DOHH2 (cell line): ENCODE data around the gene ZRANB1.

Source experiments
- H3F3A ChIP-seq: fragments of 200-600 bp; sonication (generic), shearing (Covaris generic); 2 replicates; pipeline ENCODE4 v1.6.0; 2016; ENCODE audit warnings: antibody characterized with exemption, mild to moderate bottlenecking; ENCODE audit not compliant: control insufficient read depth, insufficient read depth
- H3K27ac ChIP-seq: fragments of 200-600 bp; sonication (generic); 2 replicates; pipeline ENCODE4 v1.5.1; 2014; ENCODE audit warnings: low read depth, mild to moderate bottlenecking, low read length, moderate library complexity
- H3K27me3 ChIP-seq: fragments of 200-600 bp; sonication (generic); 2 replicates; pipeline ENCODE4 v1.6.1; 2014; ENCODE audit warnings: mild to moderate bottlenecking, low read length, mixed read lengths; ENCODE audit not compliant: control insufficient read depth
- H3K36me3 ChIP-seq: fragments of 200-600 bp; sonication (generic); 2 replicates; pipeline ENCODE4 v1.6.1; 2014; ENCODE audit warnings: mild to moderate bottlenecking, low read length, moderate library complexity, mixed read lengths; ENCODE audit not compliant: control insufficient read depth
- H3K4me1 ChIP-seq: fragments of 200-600 bp; sonication (generic); 2 replicates; pipeline ENCODE4 v1.6.1; 2014; ENCODE audit warnings: mild to moderate bottlenecking, low read length, mixed read lengths; ENCODE audit not compliant: control insufficient read depth
- H3K4me2 ChIP-seq: fragments of 200-600 bp; sonication (generic); 2 replicates; pipeline ENCODE4 v1.6.0; 2014; ENCODE audit warnings: mild to moderate bottlenecking, low read length, moderate library complexity
- H3K4me3 ChIP-seq: fragments of 200-600 bp; sonication (generic); 2 replicates; pipeline ENCODE4 v1.5.1; 2014; ENCODE audit warnings: mild to moderate bottlenecking, low read length, mixed read lengths
- H3K79me2 ChIP-seq: fragments of 200-600 bp; sonication (generic); 2 replicates; pipeline ENCODE4 v1.6.1; 2014; ENCODE audit warnings: mild to moderate bottlenecking, low read length, mixed read lengths; ENCODE audit not compliant: control insufficient read depth
- H3K9me2 ChIP-seq: fragments of 200-600 bp; sonication (generic); replicated peaks from 2 replicates; pipeline ENCODE4 v1.6.1; 2014; ENCODE audit warnings: mild to moderate bottlenecking, low read length, mixed read lengths; ENCODE audit not compliant: control insufficient read depth
- H3K9me3 ChIP-seq: fragments of 200-600 bp; sonication (generic); 2 replicates; pipeline ENCODE4 v1.6.1; 2014; ENCODE audit warnings: antibody characterized with exemption, low read length, mixed read lengths; ENCODE audit not compliant: control insufficient read depth, insufficient read depth
- H4K20me1 ChIP-seq: fragments of 200-600 bp; sonication (generic); 2 replicates; pipeline ENCODE4 v1.6.0; 2014; ENCODE audit warnings: low read depth, mild to moderate bottlenecking, antibody characterized with exemption, low read length, moderate library complexity; ENCODE audit not compliant: control insufficient read depth, insufficient read depth
- EZH2phosphoT487 ChIP-seq: fragments of 200-600 bp; sonication (generic); IDR thresholded peaks from 2 replicates; pipeline ENCODE4 v1.6.1; 2017; ENCODE audit warnings: borderline replicate concordance, mild to moderate bottlenecking, antibody characterized with exemption, low read length, moderate library complexity, mixed read lengths
- TF ChIP-seq, protein P1 (sequence below): fragments of 200-600 bp; sonication (generic); IDR thresholded peaks from one replicate; pipeline ENCODE4 v1.5.1; 2014; ENCODE audit warnings: antibody characterized with exemption, mild to moderate bottlenecking, low read depth, low read length; ENCODE audit not compliant: poor library complexity, severe bottlenecking

ZRANB1 gene

GRCh38 chr10:124921261-124921660 is 20.7 kb upstream of the ZRANB1 start:
- Histone ChIP-seq H3K4me1 (peaks cover 13% of the 10 kb centered on the region), H3K27ac (no peak overlapping the region), H3F3A (no peaks in the 10 kb centered on the region), H3K27me3 (no peaks in the 10 kb centered on the region), H3K79me2 (peaks cover 92% of the 10 kb centered on the region), H3K36me3 (peaks cover 5% of the 10 kb centered on the region; the same call in 1 of the 2 replicates), H3K4me3 (no peak overlapping the region), H4K20me1 (peaks cover 21% of the 10 kb centered on the region), H3K9me2 (no peaks in the 10 kb centered on the region), H3K4me2 (no peak overlapping the region), H3K9me3 (no peaks in the 10 kb centered on the region)
- TF ChIP-seq EZH2phosphoT487: no peak
- TF ChIP-seq, protein P1, sequence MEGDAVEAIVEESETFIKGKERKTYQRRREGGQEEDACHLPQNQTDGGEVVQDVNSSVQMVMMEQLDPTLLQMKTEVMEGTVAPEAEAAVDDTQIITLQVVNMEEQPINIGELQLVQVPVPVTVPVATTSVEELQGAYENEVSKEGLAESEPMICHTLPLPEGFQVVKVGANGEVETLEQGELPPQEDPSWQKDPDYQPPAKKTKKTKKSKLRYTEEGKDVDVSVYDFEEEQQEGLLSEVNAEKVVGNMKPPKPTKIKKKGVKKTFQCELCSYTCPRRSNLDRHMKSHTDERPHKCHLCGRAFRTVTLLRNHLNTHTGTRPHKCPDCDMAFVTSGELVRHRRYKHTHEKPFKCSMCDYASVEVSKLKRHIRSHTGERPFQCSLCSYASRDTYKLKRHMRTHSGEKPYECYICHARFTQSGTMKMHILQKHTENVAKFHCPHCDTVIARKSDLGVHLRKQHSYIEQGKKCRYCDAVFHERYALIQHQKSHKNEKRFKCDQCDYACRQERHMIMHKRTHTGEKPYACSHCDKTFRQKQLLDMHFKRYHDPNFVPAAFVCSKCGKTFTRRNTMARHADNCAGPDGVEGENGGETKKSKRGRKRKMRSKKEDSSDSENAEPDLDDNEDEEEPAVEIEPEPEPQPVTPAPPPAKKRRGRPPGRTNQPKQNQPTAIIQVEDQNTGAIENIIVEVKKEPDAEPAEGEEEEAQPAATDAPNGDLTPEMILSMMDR: no peak

- Histone ChIP-seq H3K4me2 (no peak overlapping the region), H3K4me3 (no peak overlapping the region), H3K27me3 (no peaks in the 10 kb centered on the region), H3K9me2 (no peaks in the 10 kb centered on the region), H3K4me1 (peaks cover 6% of the 10 kb centered on the region), H3K27ac (no peak overlapping the region), H4K20me1 (peaks cover 9% of the 10 kb centered on the region), H3K9me3 (no peaks in the 10 kb centered on the region), H3F3A (no peaks in the 10 kb centered on the region), H3K79me2 (peaks cover 99% of the 10 kb centered on the region), H3K36me3 (peaks cover 5% of the 10 kb centered on the region)
- TF ChIP-seq, protein P1: no peak
- no peak for TF ChIP-seq EZH2phosphoT487
These were observed 18.2 kb upstream of the ZRANB1 start for GRCh38 chr10:124923684-124924083.

DNA sequence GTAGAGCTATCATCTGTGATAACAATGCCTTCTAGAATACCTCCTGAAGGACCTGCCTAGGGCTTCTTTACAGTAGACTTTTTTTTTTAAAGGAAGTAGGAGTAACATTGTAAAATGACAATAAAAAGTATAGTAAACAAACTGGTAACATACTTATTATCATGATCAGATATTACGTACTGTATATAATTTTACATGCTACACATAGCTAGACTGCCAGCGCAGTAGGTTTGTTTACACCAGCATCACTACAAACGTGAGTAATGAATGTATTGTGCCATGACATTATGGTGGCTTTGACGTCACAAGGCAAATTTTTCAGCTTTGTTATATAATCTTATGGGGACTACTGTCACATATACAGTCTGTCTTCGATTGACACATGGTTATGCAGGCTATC is 15.4 kb upstream of the ZRANB1 start:
- Histone ChIP-seq H3K79me2 (peaks cover 99% of the 10 kb centered on the region), H3K4me3 (no peak overlapping the region), H4K20me1 (0 out of 2 replicates have a peak, but pooled peaks cover 3% of the 10 kb centered on the region), H3K4me2 (no peak overlapping the region), H3K36me3 (peaks cover 10% of the 10 kb centered on the region), H3K9me2 (no peaks in the 10 kb centered on the region), H3K27me3 (no peaks in the 10 kb centered on the region), H3K4me1 (no peaks in the 10 kb centered on the region), H3K9me3 (no peaks in the 10 kb centered on the region), H3K27ac (no peak overlapping the region), H3F3A (no peaks in the 10 kb centered on the region)
- no peak for TF ChIP-seq EZH2phosphoT487
- TF ChIP-seq, protein P1: no peak

DNA sequence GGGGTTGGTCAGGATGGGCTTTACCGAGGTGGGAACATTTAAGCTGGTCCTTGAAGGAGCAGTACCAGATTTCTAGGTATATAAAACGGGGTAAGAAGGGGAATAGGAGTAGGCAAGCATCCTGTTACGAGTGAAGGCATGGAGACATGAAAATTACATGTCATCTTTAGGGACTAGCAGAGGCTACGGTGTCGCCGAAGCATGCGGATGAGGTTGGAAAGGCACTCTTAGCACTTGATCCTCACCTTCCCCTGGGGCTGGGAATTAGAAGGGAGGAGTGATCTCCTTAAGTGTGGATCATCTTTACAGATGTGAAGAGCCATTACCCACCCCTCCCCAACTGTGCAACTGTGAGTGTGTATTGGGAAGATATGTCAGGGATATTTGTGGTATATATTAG is 13.8 kb upstream of the ZRANB1 start:
- H3K27ac ChIP-seq: no peak overlapping the region
- TF ChIP-seq, protein P1: no peak
- TF ChIP-seq EZH2phosphoT487: no peak
- no peak overlapping the region for H3K4me2 ChIP-seq
- no peaks in the 10 kb centered on the region for H3K27me3 ChIP-seq
- no peaks in the 10 kb centered on the region for H3F3A ChIP-seq
- H3K4me1 ChIP-seq: no peaks in the 10 kb centered on the region
- H3K36me3 ChIP-seq: peaks cover 7% of the 10 kb centered on the region
- peaks cover 7% of the 10 kb centered on the region; the same call in 1 of the 2 replicates for H4K20me1 ChIP-seq
- H3K9me3 ChIP-seq: no peaks in the 10 kb centered on the region
- no peaks in the 10 kb centered on the region for H3K9me2 ChIP-seq
- H3K79me2 ChIP-seq: peaks cover 99% of the 10 kb centered on the region
- no peak overlapping the region for H3K4me3 ChIP-seq
